ENCODE results near the gene SMAD5.

The SMAD5 gene

GRCh38 chr5:136155761-136156160, 23.1 kb downstream of the SMAD5 start:
- no peak for DNase-seq (ENCODE audit: low spot score)

DNA sequence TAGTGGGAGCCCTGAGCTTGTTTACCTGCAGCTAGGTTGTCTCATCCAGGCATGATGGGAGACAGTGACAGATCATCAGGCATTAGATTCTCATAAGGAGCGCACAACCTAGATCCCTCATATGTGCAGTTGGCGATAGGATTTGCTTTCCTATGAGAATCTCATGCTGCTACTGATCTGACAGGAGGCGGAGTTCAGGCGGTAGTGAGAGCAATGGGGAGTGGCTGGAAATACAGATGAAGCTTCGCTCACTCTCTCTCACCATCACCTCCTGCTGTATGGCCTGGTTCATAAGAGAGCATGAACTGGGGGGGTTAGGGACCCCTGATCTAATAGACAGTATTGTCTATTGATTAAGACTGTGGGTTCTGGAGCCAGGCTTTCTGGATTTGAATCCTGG, 24.9 kb downstream of the SMAD5 start:
- DNase-seq (ENCODE audit: low spot score), result no peak

DNA sequence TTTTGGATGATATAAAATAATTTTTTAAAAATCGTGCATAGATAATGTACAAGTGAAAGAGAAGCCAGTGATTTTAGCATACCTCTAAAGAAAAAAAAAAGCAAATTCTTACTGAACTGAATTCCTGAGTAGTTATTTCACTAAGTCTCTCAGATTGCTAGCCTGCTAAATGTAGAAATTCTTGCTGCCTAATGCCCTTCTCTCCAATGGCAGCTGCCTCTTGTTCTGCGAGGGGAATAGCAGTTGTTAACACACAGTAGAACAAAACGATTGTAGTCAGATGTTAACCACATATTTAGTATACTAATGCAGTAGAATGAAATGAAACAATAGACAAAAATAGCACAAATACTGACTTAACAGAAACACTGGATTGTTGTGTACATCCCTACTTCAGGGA, 26.8 kb downstream of the SMAD5 start:
- DNase-seq (ENCODE audit: low spot score), result no peak

GRCh38 chr5:136162008-136162407, 29.4 kb downstream of the SMAD5 start:
- no peak for DNase-seq (ENCODE audit: low spot score)

- no peak for DNase-seq (ENCODE audit: low spot score)
These were observed 31.6 kb downstream of the SMAD5 start for GRCh38 chr5:136164226-136164625.

DNA sequence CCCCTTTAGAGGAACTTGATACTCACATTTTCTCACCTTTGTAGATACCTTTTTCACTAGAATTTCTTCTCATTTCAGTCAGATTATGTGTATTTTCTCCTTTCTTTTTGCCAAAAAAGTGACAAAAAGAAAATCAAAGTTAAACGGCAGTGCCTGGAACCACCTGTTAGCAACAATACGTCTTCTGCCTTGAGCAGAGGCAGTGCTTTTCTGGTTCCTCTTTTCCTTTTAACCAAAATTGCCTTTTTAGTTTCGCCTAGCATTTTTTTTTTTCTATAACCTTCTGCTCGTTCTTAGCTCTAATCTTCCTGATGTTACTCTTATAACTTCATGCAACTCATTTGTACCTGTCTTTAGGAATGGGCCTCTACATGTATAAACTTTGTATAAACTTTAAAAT, 34.3 kb downstream of the SMAD5 start:
- DNase-seq (ENCODE audit: low spot score), result no peak

GRCh38 chr5:136169218-136169617, 36.6 kb downstream of the SMAD5 start:
- no peak for DNase-seq (ENCODE audit: low spot score)

GRCh38 chr5:136174021-136174659, 41.5 kb downstream of the SMAD5 start:
- DNase-seq (ENCODE audit: low spot score), result no peak

DNA sequence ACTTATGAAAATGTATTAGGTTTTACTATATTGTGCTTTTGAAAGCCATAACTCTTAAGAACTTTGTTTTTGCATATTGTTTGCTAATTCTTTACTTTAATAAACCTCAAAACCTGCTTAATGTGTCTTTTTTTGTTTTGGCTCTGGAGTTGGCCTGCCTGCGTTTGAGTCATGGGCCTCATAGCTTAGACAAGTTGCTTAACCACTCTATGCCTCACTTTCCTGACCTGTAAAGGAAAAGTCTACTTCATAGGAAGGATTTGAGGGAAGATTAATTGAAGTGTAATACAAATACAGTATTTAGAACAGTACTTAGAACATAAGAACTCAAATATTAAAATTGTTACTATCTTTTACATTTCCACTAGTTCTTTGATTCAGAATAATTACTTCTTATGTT, 50.0 kb downstream of the SMAD5 start:
- no peak for DNase-seq (ENCODE audit: low spot score)

DNA sequence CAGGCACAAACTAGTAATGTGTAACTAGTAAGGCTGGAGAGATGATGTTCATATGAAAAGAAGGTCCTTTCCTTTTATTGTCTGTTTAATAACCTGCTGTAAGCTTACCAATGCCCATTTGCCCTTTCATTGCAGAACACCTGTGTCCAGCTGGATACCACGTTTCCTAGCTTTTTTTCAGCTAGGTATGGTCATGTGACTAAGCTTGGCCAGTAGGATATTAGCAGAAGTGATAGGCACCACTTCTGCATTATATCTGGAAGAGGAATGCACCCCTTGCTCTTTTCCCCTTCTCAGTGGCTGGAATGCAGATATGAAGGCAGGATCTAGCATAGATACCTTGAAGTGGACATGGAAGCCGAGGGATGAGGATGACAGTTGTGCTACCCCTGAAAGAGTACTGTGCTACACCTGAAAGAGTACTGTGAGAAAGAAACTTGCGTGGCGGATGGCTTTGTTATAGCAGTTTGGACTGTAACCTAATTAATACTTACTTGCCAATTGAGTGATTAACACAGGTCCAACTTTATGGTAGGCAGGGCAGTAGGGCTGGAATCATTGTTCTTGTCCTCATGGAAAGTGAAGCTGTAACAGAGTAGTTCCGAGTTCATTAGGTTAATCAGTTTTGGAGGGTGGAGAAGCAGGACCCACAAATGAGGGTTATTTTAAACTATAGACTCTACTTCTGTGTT, 53.5 kb downstream of the SMAD5 start:
- DNase-seq (ENCODE audit: low spot score), result no peak

- no peak for DNase-seq (ENCODE audit: low spot score)
These were observed 54.2 kb downstream of the SMAD5 start for GRCh38 chr5:136186796-136187195.

DNA sequence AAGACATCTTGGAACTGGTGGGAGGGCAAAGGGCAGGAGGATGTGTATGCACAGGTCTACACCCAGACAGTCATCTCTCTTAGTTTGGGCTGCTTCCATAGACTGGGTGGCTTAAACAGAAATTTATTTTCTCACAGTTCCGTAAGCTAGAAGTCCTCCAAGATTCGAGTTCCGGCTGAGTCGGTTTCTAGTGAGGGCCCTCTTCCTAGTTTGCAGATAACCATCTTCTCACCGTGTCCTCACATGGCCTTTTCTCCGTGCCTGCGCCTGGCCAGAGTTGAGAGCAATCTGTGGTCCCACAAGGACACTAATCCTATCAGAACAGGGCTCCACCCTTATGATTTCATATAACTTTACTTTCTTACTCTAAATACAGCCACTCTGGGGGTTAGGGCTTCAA, 56.2 kb downstream of the SMAD5 start:
- no peak for DNase-seq (ENCODE audit: low spot score)

DNA sequence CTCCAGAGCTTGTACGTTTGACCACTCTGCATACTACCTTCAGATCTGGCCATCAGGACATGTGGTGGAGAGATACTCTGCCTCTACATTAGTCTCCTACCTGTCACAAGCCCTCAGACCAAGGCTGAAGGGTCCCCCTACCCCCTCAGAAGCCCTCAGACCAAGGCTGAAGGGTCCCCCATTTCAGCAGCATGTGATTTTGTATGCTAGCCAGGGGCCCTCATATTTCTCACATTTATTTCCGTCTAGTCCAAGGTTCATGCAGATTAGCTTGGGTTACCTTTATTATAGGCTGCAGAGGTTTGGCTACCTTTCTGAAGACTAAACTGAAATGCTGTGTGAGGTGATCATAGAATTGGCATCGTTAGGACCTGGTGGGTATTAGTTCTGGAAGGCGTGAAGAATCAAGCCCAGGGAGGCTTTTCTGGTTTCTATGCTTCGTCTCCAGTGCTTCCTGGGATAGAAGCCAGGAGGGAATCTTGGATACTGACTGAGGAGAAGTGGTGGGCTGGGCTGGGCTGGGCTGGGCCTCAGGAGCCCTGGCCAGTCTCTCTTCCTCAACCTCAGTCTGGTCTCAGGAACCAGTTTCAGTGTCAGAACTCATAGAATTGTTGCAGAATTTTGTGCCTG, 57.6 kb downstream of the SMAD5 start:
- DNase-seq (ENCODE audit: low spot score), result no peak

DNA sequence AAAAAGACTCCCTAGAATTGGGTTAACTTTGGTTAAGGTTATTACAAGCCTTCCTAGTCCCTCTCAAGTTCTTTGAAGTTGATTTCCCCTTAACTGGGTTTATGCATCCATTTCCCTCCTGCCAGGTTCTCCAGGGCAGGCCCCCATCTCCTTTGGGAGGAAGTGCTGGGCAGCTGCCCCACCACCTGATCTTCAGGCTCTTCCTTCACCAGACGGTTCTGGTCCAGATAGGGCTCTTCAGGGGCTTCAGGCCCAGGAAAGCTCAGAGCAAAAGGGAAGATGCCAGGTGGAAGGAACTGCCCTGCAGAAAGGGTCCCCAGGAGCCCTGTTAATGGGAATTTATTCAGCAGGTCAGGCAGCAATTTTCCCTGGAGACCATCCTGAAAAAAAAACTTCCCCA, 58.3 kb downstream of the SMAD5 start:
- DNase-seq (ENCODE audit: low spot score), result no peak

DNA sequence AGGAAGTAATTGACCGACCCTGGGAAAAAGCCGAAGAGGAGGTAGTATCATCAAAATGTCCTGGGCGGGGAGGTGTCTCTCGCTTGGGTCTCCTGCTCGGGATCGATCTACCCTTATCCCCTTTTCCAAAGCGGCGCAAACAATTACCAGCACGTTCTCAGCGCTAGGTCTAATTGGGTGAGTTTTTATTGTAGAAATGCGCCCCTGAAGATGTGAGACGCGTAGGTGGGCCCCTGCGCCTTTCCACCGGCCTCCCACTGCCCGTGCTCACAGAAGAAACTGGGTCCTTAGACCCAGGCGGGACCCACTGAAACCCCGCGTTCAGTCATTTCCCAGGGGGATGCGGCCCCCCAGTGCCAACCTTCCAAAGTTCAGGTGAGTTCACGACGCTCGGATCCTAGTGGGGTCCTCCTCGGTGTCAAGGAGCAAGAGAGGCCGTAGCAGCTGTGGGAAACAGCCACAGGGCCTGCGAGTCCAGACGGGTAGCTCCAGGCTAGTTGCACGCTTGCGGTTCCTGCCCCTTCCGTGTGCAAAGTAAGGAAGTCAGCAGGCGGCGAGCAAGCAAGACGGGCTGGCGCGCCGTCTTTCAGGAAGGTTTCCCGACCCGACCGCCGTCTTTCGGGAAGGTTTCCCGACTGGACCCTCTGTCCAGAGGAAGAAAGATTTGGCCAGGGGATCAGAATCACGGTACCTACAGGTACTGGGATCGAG, 58.8 kb downstream of the SMAD5 start:
- no peak for DNase-seq (ENCODE audit: low spot score)

DNA sequence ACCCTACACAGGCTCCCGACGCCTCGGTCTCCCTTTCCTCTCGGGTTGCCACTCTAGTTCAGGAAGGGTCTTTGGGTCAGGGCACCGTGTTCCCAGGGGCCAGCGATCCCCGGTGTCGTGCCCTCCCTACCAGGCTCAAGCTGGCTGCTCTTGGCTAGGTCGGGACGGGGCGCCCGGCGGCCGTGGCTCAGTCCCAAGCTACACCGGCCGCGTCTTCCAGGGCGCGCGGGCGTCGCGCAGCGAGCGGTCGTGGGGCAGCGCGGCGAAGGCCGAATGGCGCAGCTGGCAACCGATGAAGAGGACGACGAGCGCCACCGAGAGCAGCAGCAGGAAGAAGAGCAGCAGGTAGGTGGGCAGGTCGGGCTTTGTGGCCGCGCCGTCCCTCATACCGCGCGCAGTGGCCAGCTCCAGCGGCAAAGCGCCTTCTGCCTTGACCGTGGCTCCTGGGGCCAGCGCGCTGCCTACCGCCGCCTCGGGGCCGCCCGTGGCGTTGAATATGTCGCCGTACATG, 59.4 kb downstream of the SMAD5 start:
- DNase-seq (ENCODE audit: low spot score), result no peak

DNA sequence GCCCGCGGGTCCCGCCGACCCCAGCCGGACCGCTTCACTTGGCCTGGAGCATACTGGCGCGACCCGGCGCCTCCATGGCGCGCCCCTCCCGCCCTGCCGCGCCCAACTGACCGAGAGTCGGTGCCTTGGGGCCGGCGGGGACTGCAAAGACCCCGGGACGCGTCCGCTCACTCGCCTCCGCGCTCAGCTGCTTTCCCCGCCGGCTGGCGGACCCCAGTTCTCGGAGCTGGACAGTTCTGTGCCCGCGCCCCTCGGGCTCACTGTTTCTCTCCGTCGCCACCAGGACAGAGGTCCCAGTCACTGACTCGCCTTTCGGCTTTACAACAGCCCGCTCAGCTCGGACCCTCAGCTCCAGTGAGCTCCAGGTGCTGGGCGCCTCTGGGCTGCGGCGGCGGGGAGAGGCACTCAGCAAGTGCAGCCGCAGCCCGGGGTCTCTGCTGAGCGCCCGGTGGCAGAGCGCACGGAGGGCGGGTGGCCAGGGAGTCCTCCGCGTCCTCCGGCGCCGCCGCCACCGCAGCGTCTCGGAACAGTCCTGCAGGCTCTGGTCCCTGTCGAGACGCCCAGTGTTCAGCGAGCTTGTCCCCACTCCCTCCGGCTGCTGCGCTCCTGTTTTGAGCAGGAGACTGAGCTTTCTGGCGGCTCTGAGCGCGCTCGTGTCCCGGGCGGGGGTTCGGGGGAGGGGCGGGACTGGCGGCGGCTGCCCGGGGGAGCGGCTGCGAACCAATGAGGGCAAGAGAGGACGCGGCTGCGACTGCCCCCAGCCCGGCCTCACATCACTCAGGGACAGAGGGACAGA, 60.1 kb downstream of the SMAD5 start, which contains the start of gene SMIM32:
SMIM32 (minus strand) TSS at position 637 of the 796 bp plus-strand sequence. CDS start 638 bp downstream, outside the sequence.
- no peak for DNase-seq (ENCODE audit: low spot score)

DNA sequence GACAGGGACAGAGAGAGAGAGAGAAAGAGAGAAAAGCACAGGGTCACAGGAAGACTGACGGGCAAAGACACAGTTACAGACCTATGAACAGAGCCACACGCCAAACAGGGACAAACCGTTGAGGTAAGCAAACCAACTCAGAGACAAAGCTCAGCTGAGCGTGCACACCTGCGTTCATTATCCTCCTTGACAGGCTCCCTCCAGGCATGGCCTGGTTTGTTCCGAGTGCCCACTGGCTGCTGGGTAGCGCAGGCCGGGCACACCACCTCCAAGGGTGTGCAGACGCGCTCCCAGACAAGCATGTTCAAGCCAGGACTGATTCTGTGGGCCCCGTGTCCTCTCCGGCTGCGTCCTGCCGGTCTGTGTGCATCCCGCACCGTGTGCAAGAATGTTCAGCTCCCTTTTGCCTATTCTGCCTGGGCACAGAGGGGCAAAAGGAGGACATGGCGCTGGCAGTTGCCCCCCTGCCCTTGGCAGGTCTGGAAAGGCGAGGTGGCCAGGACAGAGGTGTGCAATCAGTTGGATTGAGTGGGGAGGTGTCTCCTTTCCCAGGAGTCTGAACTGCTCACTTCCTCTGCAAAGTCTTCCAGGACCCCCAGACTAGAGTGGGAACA, 60.8 kb downstream of the SMAD5 start:
- peak; percentile 61 for DNase-seq (ENCODE audit: low spot score)

- DNase-seq (ENCODE audit: low spot score), result peak; percentile 36
These were observed 61.9 kb downstream of the SMAD5 start for GRCh38 chr5:136194576-136194975.

DNA sequence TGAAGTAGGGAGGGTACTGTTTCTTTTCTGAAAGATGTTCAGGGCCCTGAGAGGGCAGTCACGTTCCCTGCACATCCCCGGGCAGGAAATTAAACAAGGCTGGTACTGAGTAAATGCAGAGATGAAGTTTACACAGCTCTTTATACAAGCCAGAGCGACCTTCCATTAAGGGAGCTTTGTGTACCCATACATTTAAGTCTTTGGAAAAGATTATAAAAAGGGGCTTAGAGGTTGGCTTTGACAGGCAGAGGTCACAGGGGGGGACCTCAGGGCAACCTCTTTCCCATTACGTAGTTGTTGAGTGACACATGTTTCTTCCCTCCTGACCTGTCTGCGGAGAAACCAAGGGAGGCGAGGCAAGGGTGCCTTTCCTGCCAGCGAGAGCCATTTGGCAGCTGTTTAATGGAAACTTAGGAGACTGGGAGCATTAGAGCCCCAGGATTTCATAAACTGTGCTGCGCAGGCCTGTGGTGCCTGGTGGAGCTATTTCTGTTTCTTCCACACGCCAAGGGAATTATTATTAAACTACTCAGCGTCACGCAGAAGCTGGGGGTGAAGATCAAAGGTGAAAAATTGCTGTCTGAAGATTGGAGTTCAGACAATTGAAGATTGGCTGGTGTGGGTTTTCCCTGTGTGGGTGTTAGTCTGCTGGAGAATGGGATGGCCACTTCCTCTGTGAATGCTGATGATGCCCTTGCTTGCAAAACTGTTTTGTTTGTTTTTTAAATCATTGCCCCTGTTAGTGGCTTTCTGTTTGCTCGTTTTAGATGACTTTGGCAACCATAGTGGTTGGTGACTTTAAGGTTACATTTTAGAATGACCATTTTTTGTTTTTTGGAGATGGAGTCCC, 63.6 kb downstream of the SMAD5 start:
- DNase-seq (ENCODE audit: low spot score), result peak; percentile 44

Measured in left forelimb (tissue), 1 donor.